ENCODE measurements around the gene SARDH. TPM values are rescaled to one million over a fixed set of nuclear protein-coding genes. Genes with fewer than 3 reads are reported as not detected.

The SARDH gene
- total and polyA plus RNA-seq, 2 donors (not counting 3 experiments of a cell fraction or from before 2014, with no cell fraction given), result 0.19 to 0.44 TPM

- Histone ChIP-seq H3K36me3 (ENCODE audit: control insufficient read depth in 2 of 2, extremely low read depth in 1 of 2, insufficient read depth in 2 of 2, low read length in 2 of 2) (peaks cover 0 to 9% of the 10 kb centered on the region in 2 experiments), H3K79me2 (ENCODE audit: control insufficient read depth, insufficient read depth, low read length) (no peaks in the 10 kb centered on the region), H3K27me3 (ENCODE audit: control insufficient read depth in 2 of 2, insufficient read depth in 2 of 2, low read length in 2 of 2) (no peaks in the 10 kb centered on the region), H4K20me1 (replicated peaks; ENCODE audit: control insufficient read depth, extremely low read depth, insufficient read depth, low read length) (no peaks in the 10 kb centered on the region), H3K4me1 (ENCODE audit: control insufficient read depth, extremely low read depth, insufficient read depth, low read length) (no peaks in the 10 kb centered on the region), H2AFZ (ENCODE audit: low read depth, low read length) (no peak overlapping the region), H3K4me2 (ENCODE audit: insufficient read depth, low read length) (no peak overlapping the region), H3K9me1 (replicated peaks; ENCODE audit: control insufficient read depth, extremely low read depth, insufficient read depth, low read length) (no peaks in the 10 kb centered on the region), H3K9me3 (replicated peaks; ENCODE audit: control insufficient read depth, insufficient read depth, low read length) (no peaks in the 10 kb centered on the region), H3K4me3 (replicated peaks in 1 of 3; ENCODE audit: insufficient read depth in 1 of 3, low read depth in 1 of 3, low read length in 3 of 3) (no peak overlapping the region), H3K9ac (replicated peaks; ENCODE audit: extremely low read depth, insufficient read depth, low read length) (no peak overlapping the region), H3K27ac (ENCODE audit: insufficient read depth, low read depth, low read length) (no peak overlapping the region)
- peak; percentile 23 for DNase-seq (ENCODE audit: low read depth, low spot score)
- intact Hi-C loops (cut with micrococcal nuclease), result no loop called here
- ChIA-PET CTCF (interaction anchor here (1.4 kb wide), 1 partner anchor 21 kb away, joined by 8 read pairs; no protein-coding TSS in a partner anchor), POLR2A (interaction anchor here (1.0 kb wide), 1 partner anchor 19 kb away, joined by 3 read pairs; no protein-coding TSS in a partner anchor)
- no TSS peak for BruUV-seq (replicated peaks)
- dilution Hi-C loops (cut with MboI; ENCODE audit: extremely low pct_ligation_motif_present, low sequenced_read_pairs), result no loop called here
- peak; percentile 58 for FAIRE-seq
- TF ChIP-seq EZH2 (IDR thresholded peaks at IDR 0.05; ENCODE audit: borderline replicate concordance, low read depth, low read length, severe bottlenecking) (no peak), MYC (IDR thresholded peaks at IDR 0.05; ENCODE audit: low read depth, low read length) (no peak)
Measured at GRCh38 chr9:133763272-133764183, 25.4 kb upstream of the SARDH start.

- FAIRE-seq, result no peak
- intact Hi-C loops (cut with micrococcal nuclease), result no loop called here
- BruUV-seq (replicated peaks), result no TSS peak
Measured at GRCh38 chr9:133762488-133763271, 24.5 kb upstream of the SARDH start.

More at GRCh38 chr9:133762488-133763271, 24.5 kb upstream of the SARDH start:
- TF ChIP-seq CTCF (IDR thresholded peaks at IDR 0.05; ENCODE audit: extremely low read depth in 1 of 2, insufficient read depth in 1 of 2, low read depth in 1 of 2, low read length in 2 of 2), result no peak
- TF ChIP-seq FOS (IDR thresholded peaks at IDR 0.05; ENCODE audit: borderline replicate concordance, insufficient read depth, low read length), result no peak
- TF ChIP-seq EZH2 (IDR thresholded peaks at IDR 0.05; ENCODE audit: borderline replicate concordance, low read depth, low read length, severe bottlenecking), result no peak
- no peak for TF ChIP-seq JUN (IDR thresholded peaks at IDR 0.05; ENCODE audit: borderline replicate concordance, insufficient read depth, insufficient read length, low read depth)
- TF ChIP-seq, protein P1, sequence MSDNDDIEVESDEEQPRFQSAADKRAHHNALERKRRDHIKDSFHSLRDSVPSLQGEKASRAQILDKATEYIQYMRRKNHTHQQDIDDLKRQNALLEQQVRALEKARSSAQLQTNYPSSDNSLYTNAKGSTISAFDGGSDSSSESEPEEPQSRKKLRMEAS (IDR thresholded peaks at IDR 0.05; ENCODE audit: insufficient read depth, insufficient read length), result no peak
- no peak for TF ChIP-seq GATA2 (IDR thresholded peaks at IDR 0.05; ENCODE audit: insufficient read depth, insufficient read length, low read depth, low read length)
- no peak for TF ChIP-seq MYC (IDR thresholded peaks at IDR 0.05; ENCODE audit: low read depth, low read length)
- H3K27me3 ChIP-seq (ENCODE audit: control insufficient read depth in 2 of 2, insufficient read depth in 2 of 2, low read length in 2 of 2), result no peaks in the 10 kb centered on the region
- no peaks in the 10 kb centered on the region for H4K20me1 ChIP-seq (replicated peaks; ENCODE audit: control insufficient read depth, extremely low read depth, insufficient read depth, low read length)
- dilution Hi-C loops (cut with MboI; ENCODE audit: extremely low pct_ligation_motif_present, low sequenced_read_pairs), result no loop called here
- H3K27ac ChIP-seq (ENCODE audit: insufficient read depth, low read depth, low read length), result no peak overlapping the region
- H3K79me2 ChIP-seq (ENCODE audit: control insufficient read depth, insufficient read depth, low read length), result no peaks in the 10 kb centered on the region
- peaks cover 0 to 1% of the 10 kb centered on the region in 2 experiments for H3K36me3 ChIP-seq (ENCODE audit: control insufficient read depth in 2 of 2, extremely low read depth in 1 of 2, insufficient read depth in 2 of 2, low read length in 2 of 2)
- ChIA-PET CTCF (no interaction called here), POLR2A (no interaction called here)
- no peak for DNase-seq (ENCODE audit: low read depth, low spot score)
- H3K9me1 ChIP-seq (replicated peaks; ENCODE audit: control insufficient read depth, extremely low read depth, insufficient read depth, low read length), result no peaks in the 10 kb centered on the region
- no peaks in the 10 kb centered on the region for H3K4me1 ChIP-seq (ENCODE audit: control insufficient read depth, extremely low read depth, insufficient read depth, low read length)
- no peak overlapping the region for H3K4me2 ChIP-seq (ENCODE audit: insufficient read depth, low read length)
- no peak overlapping the region for H3K4me3 ChIP-seq (replicated peaks in 1 of 3; ENCODE audit: insufficient read depth in 1 of 3, low read depth in 1 of 3, low read length in 3 of 3)
- no peaks in the 10 kb centered on the region for H3K9me3 ChIP-seq (replicated peaks; ENCODE audit: control insufficient read depth, insufficient read depth, low read length)
- H3K9ac ChIP-seq (replicated peaks; ENCODE audit: extremely low read depth, insufficient read depth, low read length), result no peak overlapping the region
- no peak overlapping the region for H2AFZ ChIP-seq (ENCODE audit: low read depth, low read length)
